ENCODE data around the gene SYT1. TPM values are rescaled to one million over a fixed set of nuclear protein-coding genes. Genes with fewer than 3 reads are reported as not detected.
A peak's percentile ranks its signal among the peaks of the same experiment; 100 is the strongest.

Gene SYT1
- polyA plus RNA-seq, 6 donors from 2014 or later, result 0.05 to 0.97 (median 0.29) TPM; not detected in 1

DNA sequence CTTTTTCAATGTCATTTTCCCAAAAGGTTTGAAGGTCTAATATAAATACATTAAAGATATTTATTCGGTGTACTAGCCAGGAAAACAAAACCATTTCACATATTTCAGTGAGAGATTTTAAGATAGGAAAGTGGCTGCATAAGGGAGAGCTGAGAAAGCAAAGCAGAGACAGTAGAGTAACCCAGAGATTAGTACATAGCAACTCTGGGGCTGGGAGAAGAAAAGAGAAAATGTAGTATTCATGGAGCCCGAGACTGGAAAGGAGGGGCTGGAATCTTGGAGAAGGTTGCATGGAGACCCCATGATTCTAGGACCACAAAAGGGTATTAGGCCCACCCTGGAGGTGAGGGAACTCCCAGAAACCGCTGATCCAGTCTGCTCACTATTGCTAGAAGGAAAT, 589.2 kb downstream of the SYT1 start:
- DNase-seq (no peak), ATAC-seq (ENCODE audit: low read depth in 2 of 2) (no peak)
- Mint-ChIP-seq H3K4me1 (no peaks in the 10 kb centered on the region), H3K36me3 (no peaks in the 10 kb centered on the region), H3K4me3 (no peak overlapping the region), H3K27ac (no peak overlapping the region), H3K27me3 (no peaks in the 10 kb centered on the region), H3K9me3 (no peaks in the 10 kb centered on the region)

DNA sequence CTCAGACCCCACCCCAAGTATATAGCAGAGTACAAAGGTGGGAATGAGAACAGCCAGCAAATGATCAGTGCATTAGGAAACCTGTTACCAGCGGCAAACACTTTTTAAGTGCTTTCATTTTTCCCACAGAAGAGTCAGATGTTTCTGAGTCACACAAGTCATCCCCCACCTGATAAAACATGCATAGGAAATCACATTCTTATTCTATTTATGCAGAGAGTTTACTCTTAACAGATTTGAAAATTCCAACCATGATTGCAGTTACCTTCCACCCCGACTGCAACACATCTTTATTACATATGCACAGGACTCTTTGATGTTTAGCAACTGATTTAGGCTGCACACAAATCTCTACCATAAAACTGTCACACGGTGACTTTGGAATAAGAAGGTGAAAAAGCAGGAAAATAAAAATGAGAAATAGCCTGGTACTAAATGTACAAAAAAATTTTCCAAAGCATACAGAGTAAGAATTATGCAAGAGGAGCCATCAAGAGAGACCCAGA, 589.8 kb downstream of the SYT1 start:
- Mint-ChIP-seq H3K27ac (peak overlapping the region in 1 of 6 donors; percentile 18), H3K36me3 (no peaks in the 10 kb centered on the region), H3K27me3 (no peaks in the 10 kb centered on the region), H3K9me3 (no peaks in the 10 kb centered on the region), H3K4me1 (no peaks in the 10 kb centered on the region), H3K4me3 (no peak overlapping the region)
- DNase-seq (no peak), ATAC-seq (ENCODE audit: low read depth in 2 of 2) (no peak)

DNA sequence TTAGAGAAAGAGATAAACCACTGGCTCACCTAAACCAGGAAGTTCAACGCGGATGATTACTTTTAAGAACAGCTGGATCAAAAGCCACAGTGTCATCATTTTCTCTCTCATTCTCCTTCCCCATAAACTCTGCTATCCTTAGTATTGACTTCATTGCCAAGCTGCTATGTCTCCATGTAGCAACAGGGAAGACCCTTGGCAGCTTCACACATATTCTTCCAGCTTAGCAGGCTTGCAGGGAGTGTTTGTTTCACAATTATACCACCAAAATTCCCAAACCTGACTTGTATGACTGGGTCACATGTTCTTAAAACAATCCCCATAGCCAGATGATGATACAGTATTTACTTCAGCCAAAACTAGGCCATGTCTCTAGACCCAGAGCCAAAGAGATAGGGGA, 590.7 kb downstream of the SYT1 start:
- Mint-ChIP-seq H3K27me3 (no peaks in the 10 kb centered on the region), H3K9me3 (peaks cover 0 to 2% (median 0%) of the 10 kb centered on the region in 7 donors), H3K36me3 (no peaks in the 10 kb centered on the region), H3K27ac (no peak overlapping the region), H3K4me3 (no peak overlapping the region), H3K4me1 (no peaks in the 10 kb centered on the region)
- no peak for DNase-seq
- no peak for ATAC-seq (ENCODE audit: low read depth in 2 of 2)

DNA sequence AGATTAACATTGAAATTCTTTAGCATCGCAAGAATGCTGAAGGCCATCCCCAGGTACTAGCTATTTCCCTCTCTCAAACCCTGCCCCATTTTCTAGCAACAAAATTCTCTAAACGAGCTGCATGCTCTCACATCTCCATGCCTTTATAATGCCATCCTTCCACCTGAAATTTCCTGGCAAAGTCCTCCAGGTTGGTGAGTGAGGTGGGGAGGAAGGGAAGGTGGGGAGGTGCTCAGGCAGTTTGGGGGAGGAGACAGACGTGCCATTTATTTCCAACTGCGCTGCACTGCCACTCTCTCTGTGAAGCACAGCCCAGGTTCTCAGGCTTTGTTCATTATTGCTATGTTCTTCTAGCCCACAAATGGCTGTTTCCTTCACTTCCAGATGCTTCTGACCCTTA, 617.7 kb downstream of the SYT1 start:
- Mint-ChIP-seq H3K36me3 (no peaks in the 10 kb centered on the region), H3K9me3 (peaks cover 0 to 11% (median 5%) of the 10 kb centered on the region in 7 donors)

DNA sequence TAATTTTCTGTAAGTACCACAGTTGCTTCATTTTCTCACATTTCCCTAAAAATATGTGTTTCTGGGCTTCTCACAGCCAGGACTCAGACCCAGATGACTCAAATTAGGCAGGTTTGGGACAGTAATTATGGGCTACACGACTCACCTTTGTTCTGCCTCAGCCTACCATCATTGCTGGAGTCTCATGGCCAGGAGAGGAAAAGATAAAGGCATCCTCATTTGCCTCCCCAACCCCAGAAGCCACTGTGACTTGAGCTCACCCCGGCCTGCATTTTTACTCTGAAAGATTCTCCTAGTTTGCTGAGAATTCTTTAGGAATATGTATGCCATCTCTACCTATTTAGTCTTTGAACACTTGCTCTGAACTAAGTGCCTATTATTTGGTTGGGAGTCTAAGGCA, 618.3 kb downstream of the SYT1 start:
- peaks cover 0 to 4% (median 0%) of the 10 kb centered on the region in 3 donors for H3K27me3 Mint-ChIP-seq
- H3K27ac Mint-ChIP-seq, result no peak overlapping the region
- no peaks in the 10 kb centered on the region for H3K4me1 Mint-ChIP-seq
- H3K4me3 Mint-ChIP-seq, result no peak overlapping the region
- no peak for ATAC-seq (ENCODE audit: low read depth in 2 of 2)
- H3K36me3 Mint-ChIP-seq, result no peaks in the 10 kb centered on the region
- no peak for DNase-seq
- peaks cover 0 to 11% (median 5%) of the 10 kb centered on the region in 7 donors for H3K9me3 Mint-ChIP-seq

More for the DNA sequence above, 617.7 kb downstream of the SYT1 start:
- Mint-ChIP-seq H3K4me3 (no peak overlapping the region), H3K27me3 (peaks cover 0 to 4% (median 0%) of the 10 kb centered on the region in 3 donors), H3K27ac (no peak overlapping the region), H3K4me1 (no peaks in the 10 kb centered on the region)
- no peak for ATAC-seq (ENCODE audit: low read depth in 2 of 2)
- no peak for DNase-seq

DNA sequence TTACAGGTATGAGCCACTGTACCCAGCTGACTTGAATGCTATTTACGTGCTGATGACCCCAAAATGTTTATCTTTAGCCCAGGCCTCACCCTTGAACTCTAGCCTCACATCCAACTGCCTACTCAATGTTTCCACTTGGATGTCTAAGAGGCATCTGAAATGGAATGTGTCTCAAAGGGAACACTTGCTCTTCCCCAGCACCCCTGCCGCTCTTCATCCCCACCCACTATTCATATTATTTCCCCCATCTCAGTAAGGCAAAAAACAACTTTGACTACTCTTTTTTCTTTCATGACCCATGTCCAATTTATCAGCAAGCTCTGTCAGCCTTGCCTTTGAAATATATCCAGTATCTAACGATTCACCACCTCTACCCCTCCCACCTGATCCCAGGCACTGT, 621.6 kb downstream of the SYT1 start:
- Mint-ChIP-seq H3K4me1 (no peaks in the 10 kb centered on the region), H3K36me3 (no peaks in the 10 kb centered on the region)
- no peak for ATAC-seq (ENCODE audit: low read depth in 2 of 2)

DNA sequence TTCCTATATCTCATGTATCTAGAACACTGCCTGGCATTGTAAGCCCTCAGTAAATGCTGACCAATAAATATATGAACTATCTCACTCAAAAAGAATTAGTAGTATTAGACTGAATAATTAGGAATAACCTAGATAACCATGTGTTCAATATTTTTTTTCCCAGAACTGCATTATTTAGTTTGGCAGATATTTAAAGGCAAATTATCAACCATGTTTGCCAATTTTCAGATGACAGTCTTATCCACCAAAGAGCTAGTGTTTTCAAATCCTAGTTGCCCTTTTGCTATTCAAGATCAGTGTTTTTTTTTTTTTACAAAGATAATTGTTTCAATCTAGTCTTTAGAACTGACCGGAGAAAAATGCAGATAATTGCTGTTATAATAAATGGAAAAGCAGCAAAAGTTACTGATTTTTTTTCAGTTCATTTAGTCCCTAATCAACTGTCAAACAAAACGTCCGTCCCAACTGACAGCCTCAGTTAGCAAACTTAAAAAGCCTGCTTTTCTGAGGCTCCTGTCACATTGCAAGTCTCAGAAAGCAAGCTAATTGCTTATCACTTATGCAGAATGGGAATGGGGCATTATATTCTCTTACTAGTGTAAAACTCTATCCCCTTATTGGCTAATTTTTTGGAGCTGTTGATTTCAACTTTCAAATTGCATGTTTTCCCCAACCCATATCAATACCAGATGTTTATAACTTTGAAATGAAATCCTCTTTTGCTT, 623.0 kb downstream of the SYT1 start:
- H3K4me3 Mint-ChIP-seq, result no peak overlapping the region
- peaks cover 8 to 28% (median 15%) of the 10 kb centered on the region in 7 donors for H3K9me3 Mint-ChIP-seq
- no peak overlapping the region for H3K27ac Mint-ChIP-seq
- DNase-seq (no peak), ATAC-seq (ENCODE audit: low read depth in 2 of 2) (no peak)
- peaks cover 4 to 7% of the 10 kb centered on the region in 2 donors for H3K36me3 Mint-ChIP-seq
- no peaks in the 10 kb centered on the region for H3K27me3 Mint-ChIP-seq
- no peaks in the 10 kb centered on the region for H3K4me1 Mint-ChIP-seq

More for the DNA sequence above, 621.6 kb downstream of the SYT1 start:
- Mint-ChIP-seq H3K4me3 (no peak overlapping the region), H3K27ac (no peak overlapping the region), H3K9me3 (peaks cover 3 to 22% (median 11%) of the 10 kb centered on the region in 7 donors), H3K27me3 (peaks cover 0 to 4% (median 0%) of the 10 kb centered on the region in 3 donors)
- DNase-seq, result no peak
